Left lung (tissue), 10 donors: ENCODE data around the gene NCBP1. TPM values are rescaled to one million over a fixed set of nuclear protein-coding genes. Genes with fewer than 3 reads are reported as not detected.

ENCODE experiments used
- ATAC-seq: fragments of 200-7000 bp; cut with Tn5 transposase; one replicate; pipeline ENCODE4 v1.9.1; 2020; ENCODE audit warnings: moderate library complexity
- DNase-seq, 4 donors: peaks; one replicate each; pipeline ENCODE4 v3.0.0-alpha.2; 2013 to 2020
- H3K27ac ChIP-seq, 2 donors: fragments of 200-600 bp; sonication (generic) in 1 of 2; one replicate each; pipeline versions ENCODE4 v1.5.0 to v1.8.0; 2020 to 2021
- H3K27me3 ChIP-seq, 2 donors: fragments of 200-600 bp; sonication (generic) in 1 of 2; one replicate each; pipeline versions ENCODE4 v1.5.0 to v1.8.0; 2020 to 2021
- H3K36me3 ChIP-seq, 2 donors: fragments of 200-600 bp; sonication (generic) in 1 of 2; one replicate each; pipeline versions ENCODE4 v1.5.0 to v1.8.0; 2020 to 2021
- H3K4me1 ChIP-seq, 2 donors: fragments of 200-600 bp; one replicate each; pipeline ENCODE4 v1.8.0; 2021
- H3K4me3 ChIP-seq, 2 donors: fragments of 200-600 bp; sonication (generic) in 1 of 2; one replicate each; pipeline versions ENCODE4 v1.5.0 to v1.8.0; 2020 to 2021; ENCODE audit warnings: mild to moderate bottlenecking in 1 of 2
- H3K9me3 ChIP-seq, 2 donors: fragments of 200-600 bp; sonication (generic) in 1 of 2; one replicate each; pipeline versions ENCODE4 v1.5.0 to v1.8.0; 2020 to 2021
- intact Hi-C, 2 donors: fragments of 100-400 bp; cut with DNase I; formaldehyde crosslinking; loops; one replicate each; pipeline versions ENCODE4 v1.11.2 to v1.14.2; 2022
- polyA plus RNA-seq, 6 donors: library from polyadenylated mRNA; unstranded; fragments of 120-200 nt; gene quantifications; one replicate each; pipeline ENCODE4 v1.2.1, GENCODE V29; 2013; ENCODE audit not compliant: insufficient read length in 6 of 6
- total RNA-seq, 2 donors: library from RNA; stranded (reverse); fragmentation: NEBNext Ultra II Directional; extraction: Animal tissue kit (Norgen Biotek cat#: 25700); gene quantifications; one replicate each; pipeline ENCODE4 v1.2.1, GENCODE V29; 2021
- TF ChIP-seq, protein P1 (sequence below), 2 donors: fragments of 200-600 bp; sonication (generic) in 1 of 2; IDR thresholded peaks; one replicate each; pipeline versions ENCODE4 v1.5.0 to v1.8.0; 2021; ENCODE audit warnings: antibody characterized with exemption in 2 of 2
- donor health status: DM: no; HTN: yes; CAD: no.
- donor health status: DM: no; HTN: no; CAD: no.

Gene NCBP1
- total and polyA plus RNA-seq, 8 donors: 28.7 to 54.2 (median 49.1) TPM

DNA sequence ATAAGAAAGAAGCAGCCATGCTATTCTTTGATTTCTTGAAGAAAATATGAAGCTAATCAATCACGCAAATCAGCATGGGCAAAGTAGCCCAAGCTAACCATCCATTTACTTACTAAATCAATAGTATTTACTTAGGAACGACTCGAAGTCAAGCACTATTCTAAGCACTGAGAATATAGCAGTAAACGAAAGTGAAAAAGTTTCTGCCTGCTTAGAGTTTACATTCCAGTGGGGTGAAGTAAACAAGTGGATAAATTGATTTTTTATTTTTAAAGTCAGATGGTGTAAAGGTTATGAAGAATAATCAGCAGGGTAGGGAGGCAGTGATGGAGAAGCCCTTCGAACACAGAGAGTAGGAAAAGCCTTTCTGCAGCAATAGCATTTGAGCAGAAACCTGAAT, 6.0 kb upstream of the NCBP1 start:
- Histone ChIP-seq H3K4me3 (no peak overlapping the region), H3K27me3 (no peaks in the 10 kb centered on the region), H3K27ac (no peak overlapping the region), H3K9me3 (no peaks in the 10 kb centered on the region), H3K36me3 (peaks cover 0 to 29% of the 10 kb centered on the region in 2 donors), H3K4me1 (peaks cover 9 to 27% of the 10 kb centered on the region in 2 donors)
- intact Hi-C loops: no loop called here
- ATAC-seq (no peak), DNase-seq (no peak)
- TF ChIP-seq, protein P1, sequence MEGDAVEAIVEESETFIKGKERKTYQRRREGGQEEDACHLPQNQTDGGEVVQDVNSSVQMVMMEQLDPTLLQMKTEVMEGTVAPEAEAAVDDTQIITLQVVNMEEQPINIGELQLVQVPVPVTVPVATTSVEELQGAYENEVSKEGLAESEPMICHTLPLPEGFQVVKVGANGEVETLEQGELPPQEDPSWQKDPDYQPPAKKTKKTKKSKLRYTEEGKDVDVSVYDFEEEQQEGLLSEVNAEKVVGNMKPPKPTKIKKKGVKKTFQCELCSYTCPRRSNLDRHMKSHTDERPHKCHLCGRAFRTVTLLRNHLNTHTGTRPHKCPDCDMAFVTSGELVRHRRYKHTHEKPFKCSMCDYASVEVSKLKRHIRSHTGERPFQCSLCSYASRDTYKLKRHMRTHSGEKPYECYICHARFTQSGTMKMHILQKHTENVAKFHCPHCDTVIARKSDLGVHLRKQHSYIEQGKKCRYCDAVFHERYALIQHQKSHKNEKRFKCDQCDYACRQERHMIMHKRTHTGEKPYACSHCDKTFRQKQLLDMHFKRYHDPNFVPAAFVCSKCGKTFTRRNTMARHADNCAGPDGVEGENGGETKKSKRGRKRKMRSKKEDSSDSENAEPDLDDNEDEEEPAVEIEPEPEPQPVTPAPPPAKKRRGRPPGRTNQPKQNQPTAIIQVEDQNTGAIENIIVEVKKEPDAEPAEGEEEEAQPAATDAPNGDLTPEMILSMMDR (IDR thresholded peaks at IDR 0.05): no peak

DNA sequence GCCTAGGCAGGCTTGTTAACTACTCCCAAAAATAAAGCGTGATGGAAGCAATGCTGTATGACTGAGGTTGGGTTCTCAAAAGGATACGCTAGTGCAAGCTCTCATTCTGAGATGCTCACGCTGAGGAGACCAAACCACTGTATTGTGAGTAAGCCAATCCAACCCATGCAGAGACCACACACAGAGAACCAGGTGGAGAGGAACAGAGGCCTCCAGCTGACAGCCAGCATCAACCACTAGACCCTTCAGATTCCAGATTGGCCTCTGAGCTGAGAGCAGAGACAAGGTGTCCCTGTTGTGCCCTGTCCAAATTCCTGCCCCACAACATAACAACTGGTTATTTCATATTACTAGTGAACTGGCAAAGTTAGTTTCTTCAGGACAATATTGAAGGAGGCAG, 5.0 kb upstream of the NCBP1 start:
- ATAC-seq: no peak
- intact Hi-C loops: no loop called here

DNA sequence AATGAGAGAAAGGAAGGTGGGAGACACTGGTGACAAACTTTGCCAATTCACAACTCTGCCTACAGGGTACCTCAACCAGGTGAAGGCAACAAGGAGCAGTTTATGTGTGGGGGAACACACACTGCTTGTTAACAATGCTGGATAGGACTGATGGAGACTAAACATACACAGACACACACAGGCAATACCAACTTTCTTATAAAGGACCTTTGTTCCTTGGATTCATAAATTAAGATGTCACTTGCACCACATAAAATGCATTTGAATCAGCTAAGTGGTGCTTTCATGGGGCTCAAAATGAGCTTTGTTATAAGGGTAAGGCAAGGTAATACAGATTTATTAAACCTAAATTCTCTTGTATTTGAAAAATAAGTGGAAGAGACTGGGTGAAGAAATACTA, 4.5 kb upstream of the NCBP1 start:
- intact Hi-C loops: no loop called here
- H3K27me3 ChIP-seq: no peaks in the 10 kb centered on the region
- H3K9me3 ChIP-seq: no peaks in the 10 kb centered on the region
- no peak overlapping the region for H3K4me3 ChIP-seq
- no peak overlapping the region for H3K27ac ChIP-seq
- peaks cover 9 to 27% of the 10 kb centered on the region in 2 donors for H3K4me1 ChIP-seq
- TF ChIP-seq, protein P1 (IDR thresholded peaks at IDR 0.05): no peak
- DNase-seq (no peak), ATAC-seq (no peak)
- H3K36me3 ChIP-seq: peaks cover 0 to 17% of the 10 kb centered on the region in 2 donors

More for the DNA sequence above, 5.0 kb upstream of the NCBP1 start:
- Histone ChIP-seq H3K27me3 (no peaks in the 10 kb centered on the region), H3K4me1 (peaks cover 9 to 27% of the 10 kb centered on the region in 2 donors), H3K27ac (no peak overlapping the region), H3K9me3 (no peaks in the 10 kb centered on the region), H3K36me3 (peaks cover 0 to 21% of the 10 kb centered on the region in 2 donors), H3K4me3 (no peak overlapping the region)
- TF ChIP-seq, protein P1 (IDR thresholded peaks at IDR 0.05): no peak
- no peak for DNase-seq

DNA sequence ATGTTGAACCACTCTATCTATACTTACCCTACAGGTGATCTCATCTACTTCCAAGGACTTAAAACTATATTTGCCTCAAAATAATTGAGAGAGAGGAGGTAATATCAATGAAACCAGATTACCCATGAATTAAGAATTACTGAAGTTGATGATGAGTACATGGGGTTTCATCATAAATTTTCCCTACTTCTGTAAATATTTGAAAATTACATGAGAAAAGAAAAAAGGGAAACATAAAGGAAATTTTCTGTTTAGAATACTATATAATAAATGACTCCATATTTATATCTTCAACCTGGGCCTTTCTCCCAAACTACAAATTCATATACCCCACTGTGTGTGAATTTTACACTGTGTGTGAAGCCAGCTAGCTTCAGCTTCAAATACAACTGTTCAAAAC, 3.0 kb upstream of the NCBP1 start:
- peaks cover 20 to 41% of the 10 kb centered on the region in 2 donors for H3K4me1 ChIP-seq
- H3K27ac ChIP-seq: no peak overlapping the region
- H3K27me3 ChIP-seq: no peaks in the 10 kb centered on the region
- no peaks in the 10 kb centered on the region for H3K9me3 ChIP-seq
- no peak for ATAC-seq
- intact Hi-C loops: no loop called here
- H3K36me3 ChIP-seq: peaks cover 0 to 4% of the 10 kb centered on the region in 2 donors
- TF ChIP-seq, protein P1 (IDR thresholded peaks at IDR 0.05): no peak
- H3K4me3 ChIP-seq: no peak overlapping the region
- no peak for DNase-seq

DNA sequence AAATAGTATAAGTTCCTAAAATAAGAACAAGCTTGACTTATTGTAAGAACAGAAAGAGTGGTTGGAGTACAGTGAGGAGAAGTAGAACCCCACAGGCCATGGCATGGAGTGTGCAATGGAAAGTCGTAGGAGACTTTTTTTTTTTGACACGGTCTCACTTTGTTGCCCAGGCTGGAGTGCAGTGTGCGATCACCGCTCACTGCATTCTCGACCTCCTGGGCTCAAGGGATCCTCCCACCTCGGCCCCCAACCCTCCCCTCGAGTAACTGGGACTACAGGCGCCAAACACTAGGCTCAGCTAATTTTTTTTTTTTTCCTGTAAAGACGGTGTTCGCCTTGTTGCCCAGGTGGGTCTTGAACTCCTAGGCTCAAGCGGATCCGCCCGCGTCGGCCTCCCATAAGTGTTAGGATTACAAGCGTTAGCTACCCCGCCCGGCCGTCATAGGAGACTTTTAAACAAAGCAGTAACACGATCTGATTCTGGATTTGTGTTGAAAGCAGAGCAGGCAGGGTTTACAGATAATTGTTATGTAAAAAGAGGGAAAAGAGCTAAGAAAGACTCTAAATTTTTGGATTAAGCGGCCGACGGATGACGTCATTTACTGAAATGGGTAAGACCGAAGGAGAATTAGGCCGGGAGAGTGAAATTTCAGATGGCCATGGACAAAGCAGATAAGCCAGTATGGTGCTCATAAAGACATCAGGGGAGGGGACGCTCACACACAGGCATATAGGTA, 1.2 kb upstream of the NCBP1 start:
- no peaks in the 10 kb centered on the region for H3K9me3 ChIP-seq
- H3K27ac ChIP-seq: peak overlapping the region; percentile 95 to 98
- H3K27me3 ChIP-seq: no peaks in the 10 kb centered on the region
- TF ChIP-seq, protein P1 (IDR thresholded peaks at IDR 0.05): no peak
- DNase-seq: peak in 3 of 4 donors; percentile 51 to 77 (median 75)
- peak overlapping the region; percentile 86 to 89 for H3K4me3 ChIP-seq
- H3K4me1 ChIP-seq: peaks cover 22 to 54% of the 10 kb centered on the region in 2 donors
- ATAC-seq: peak; percentile 12
- intact Hi-C loops: no loop called here
- H3K36me3 ChIP-seq: no peaks in the 10 kb centered on the region
